Colonic mucosa (tissue), 4 donors: ENCODE results near the gene P2RX6. TPM values are rescaled to one million over a fixed set of nuclear protein-coding genes. Genes with fewer than 3 reads are reported as not detected.

Experiments
- DNase-seq: peaks from one replicate; pipeline ENCODE4 v3.0.0-alpha.2; 2020
- H3K27ac ChIP-seq: fragments of 200-600 bp; one replicate; pipeline ENCODE4 v1.8.0; 2021
- H3K27me3 ChIP-seq: fragments of 200-600 bp; one replicate; pipeline ENCODE4 v1.8.0; 2021
- H3K36me3 ChIP-seq: fragments of 200-600 bp; one replicate; pipeline ENCODE4 v1.8.0; 2021
- H3K4me1 ChIP-seq: fragments of 200-600 bp; one replicate; pipeline ENCODE4 v1.8.0; 2021; ENCODE audit warnings: mild to moderate bottlenecking
- H3K4me3 ChIP-seq: fragments of 200-600 bp; one replicate; pipeline ENCODE4 v1.8.0; 2021
- H3K9ac ChIP-seq, 2 donors: one replicate each; pipeline ENCODE4 v1.7.0; 2013; ENCODE audit warnings: control low read depth in 2 of 2, low read depth in 2 of 2, low read length in 2 of 2
- H3K9me3 ChIP-seq: fragments of 200-600 bp; one replicate; pipeline ENCODE4 v1.8.0; 2021
- intact Hi-C: fragments of 100-400 bp; cut with DNase I; formaldehyde crosslinking; loops from one replicate; pipeline ENCODE4 v1.14.1; 2022
- total RNA-seq, 2 donors: library from RNA; stranded (reverse); fragmentation: NEBNext Ultra II Directional in 1 of 2; extraction: Animal tissue kit (Norgen Biotek cat#: 25700) in 1 of 2; gene quantifications; one replicate each; pipeline ENCODE4 v1.2.1, GENCODE V29; 2021
- TF ChIP-seq, protein P1 (sequence below): fragments of 200-600 bp; IDR thresholded peaks from one replicate; pipeline ENCODE4 v1.8.0; 2022; ENCODE audit warnings: antibody characterized with exemption, mild to moderate bottlenecking
- donor health status: healthy.
- donor health status: DM: no; HTN: no; CAD: no.
- donor health status: DM: no; HTN: no; CAD: no.

The P2RX6 gene
- total RNA-seq, 2 donors from 2014 or later, result 0.27 to 0.62 TPM

DNA sequence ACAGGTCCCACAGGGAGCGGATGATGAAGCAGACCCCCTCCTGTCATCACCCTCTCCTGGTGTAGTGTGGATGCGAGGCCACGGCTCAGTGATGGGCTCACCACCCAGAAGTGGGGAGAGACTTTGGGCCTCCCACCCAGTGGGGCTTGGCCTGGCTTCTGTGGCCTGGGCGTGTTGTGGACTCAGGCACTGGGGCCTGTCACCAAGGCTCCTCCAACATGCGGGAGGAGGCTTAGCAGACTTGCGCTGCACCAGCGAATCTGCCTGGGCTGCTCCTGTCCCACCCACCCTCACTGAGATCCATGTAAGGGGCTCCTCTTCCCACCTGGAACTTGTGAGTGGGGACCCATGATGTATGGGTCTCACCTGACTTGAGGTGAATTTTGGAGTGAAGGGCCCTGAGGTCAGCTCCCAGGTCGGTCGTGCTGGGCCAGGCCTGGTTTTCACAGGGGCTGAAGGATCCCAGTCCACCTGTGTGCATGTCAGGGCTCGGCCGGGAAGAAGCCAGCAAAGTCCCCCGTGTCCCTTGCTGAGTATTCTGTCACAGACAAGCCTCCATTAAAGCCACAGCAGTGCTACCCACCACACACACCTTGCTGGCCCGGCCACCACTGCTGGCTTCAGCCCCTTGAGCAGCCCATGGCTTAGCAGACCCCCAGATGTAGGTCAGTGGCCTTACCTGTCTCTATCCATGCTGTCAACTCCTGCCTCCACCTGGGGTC, 17.3 kb upstream of the P2RX6 start:
- Histone ChIP-seq H3K27me3 (no peaks in the 10 kb centered on the region), H3K9ac (no peak overlapping the region), H3K9me3 (no peaks in the 10 kb centered on the region), H3K27ac (no peak overlapping the region), H3K4me1 (peaks cover 14% of the 10 kb centered on the region), H3K4me3 (no peak overlapping the region), H3K36me3 (peaks cover 12% of the 10 kb centered on the region)
- DNase-seq, result no peak
- intact Hi-C loops, result no loop called here
- TF ChIP-seq, protein P1, sequence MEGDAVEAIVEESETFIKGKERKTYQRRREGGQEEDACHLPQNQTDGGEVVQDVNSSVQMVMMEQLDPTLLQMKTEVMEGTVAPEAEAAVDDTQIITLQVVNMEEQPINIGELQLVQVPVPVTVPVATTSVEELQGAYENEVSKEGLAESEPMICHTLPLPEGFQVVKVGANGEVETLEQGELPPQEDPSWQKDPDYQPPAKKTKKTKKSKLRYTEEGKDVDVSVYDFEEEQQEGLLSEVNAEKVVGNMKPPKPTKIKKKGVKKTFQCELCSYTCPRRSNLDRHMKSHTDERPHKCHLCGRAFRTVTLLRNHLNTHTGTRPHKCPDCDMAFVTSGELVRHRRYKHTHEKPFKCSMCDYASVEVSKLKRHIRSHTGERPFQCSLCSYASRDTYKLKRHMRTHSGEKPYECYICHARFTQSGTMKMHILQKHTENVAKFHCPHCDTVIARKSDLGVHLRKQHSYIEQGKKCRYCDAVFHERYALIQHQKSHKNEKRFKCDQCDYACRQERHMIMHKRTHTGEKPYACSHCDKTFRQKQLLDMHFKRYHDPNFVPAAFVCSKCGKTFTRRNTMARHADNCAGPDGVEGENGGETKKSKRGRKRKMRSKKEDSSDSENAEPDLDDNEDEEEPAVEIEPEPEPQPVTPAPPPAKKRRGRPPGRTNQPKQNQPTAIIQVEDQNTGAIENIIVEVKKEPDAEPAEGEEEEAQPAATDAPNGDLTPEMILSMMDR, result no peak

DNA sequence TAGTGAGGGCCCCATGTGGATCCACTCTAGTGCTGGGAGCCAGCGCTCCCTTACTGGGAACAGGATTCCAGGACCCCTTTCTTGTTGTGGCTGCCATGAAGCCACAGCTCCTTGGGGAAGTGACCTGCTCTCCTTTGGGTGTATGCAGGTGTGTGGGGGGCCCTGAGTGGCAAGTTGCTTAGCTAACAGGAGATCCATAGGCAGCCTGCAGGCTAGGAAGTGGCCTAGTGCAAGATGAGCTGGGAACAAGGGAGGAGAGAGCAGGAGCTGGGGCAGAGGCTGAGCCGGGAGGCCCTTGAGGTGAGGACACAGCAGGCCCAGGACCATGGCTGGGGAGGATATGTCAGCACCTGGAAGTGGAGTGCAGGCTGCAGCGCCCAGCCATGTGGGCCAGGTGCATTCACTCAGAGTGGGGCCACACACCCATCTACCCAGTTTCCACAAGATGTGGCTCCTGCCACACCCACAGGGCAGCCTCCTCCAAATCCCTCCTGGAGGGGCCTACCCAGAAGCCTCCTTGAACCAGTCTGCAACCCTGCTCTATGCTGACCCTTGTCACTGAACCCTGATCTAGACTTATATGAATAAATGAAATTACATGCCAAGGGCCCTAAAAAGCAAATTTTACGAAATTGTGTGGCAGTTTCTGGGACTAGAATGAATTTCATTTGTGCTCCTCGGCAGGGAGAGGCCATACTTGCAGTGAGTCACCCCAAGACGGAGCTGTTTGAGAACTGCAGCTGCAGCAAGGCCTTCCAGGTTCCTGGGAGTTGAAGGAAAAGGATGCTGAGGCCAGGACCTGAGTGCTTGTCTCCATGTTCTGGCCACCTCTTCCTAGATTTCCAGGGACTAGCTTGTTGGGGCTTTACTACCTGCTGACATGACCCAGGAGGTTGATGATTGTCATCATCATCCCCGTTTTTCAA, 16.3 kb upstream of the P2RX6 start:
- Histone ChIP-seq H3K9ac (no peak overlapping the region), H3K27me3 (no peaks in the 10 kb centered on the region), H3K36me3 (peaks cover 12% of the 10 kb centered on the region), H3K4me3 (no peak overlapping the region), H3K4me1 (peaks cover 16% of the 10 kb centered on the region), H3K27ac (no peak overlapping the region), H3K9me3 (no peaks in the 10 kb centered on the region)
- no peak for DNase-seq
- intact Hi-C loops, result no loop called here
- TF ChIP-seq, protein P1, result no peak

DNA sequence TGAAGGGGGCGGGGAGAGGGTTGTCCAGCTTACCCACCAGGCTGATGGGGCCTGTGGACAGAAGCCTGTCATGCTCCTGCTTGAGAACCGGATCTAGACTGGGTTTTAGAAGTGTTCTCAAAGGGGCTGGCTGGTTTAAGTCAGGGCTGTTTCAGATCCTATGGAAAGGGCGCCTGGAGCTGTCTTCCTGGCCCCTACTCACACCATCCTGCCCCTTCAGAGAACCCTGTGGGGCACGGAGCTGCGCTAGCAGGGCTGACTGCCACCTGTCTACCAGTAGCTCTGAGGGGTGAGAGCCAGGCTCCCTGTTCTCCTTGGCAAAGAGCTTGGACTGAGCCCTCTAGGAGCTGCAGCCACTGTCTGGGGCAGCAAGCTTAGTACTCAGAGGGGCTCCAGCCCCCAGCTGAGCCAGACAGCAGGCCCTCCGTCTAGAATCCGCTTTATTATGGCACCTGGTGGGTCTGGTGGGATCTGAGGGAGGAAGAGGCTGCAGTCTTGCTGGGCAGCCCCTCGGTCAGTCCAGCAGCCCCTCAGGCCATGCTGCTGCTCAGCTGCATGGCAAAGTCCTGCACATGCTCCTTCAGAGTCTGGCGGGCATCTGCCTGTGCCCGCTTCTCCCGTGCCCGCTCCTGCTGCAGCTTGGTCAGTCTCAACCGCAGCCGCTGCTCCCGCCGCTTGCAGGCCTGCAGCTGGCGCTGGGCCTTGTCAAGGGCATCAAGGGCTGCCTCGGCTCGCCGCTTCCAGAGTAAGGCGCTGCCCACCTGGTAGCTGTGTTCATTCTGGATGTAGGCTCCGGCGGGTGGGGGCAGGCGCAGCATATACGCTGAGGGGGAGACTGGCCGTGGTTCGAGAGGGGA, 15.4 kb upstream of the P2RX6 start:
- no peak overlapping the region for H3K27ac ChIP-seq
- no peak for DNase-seq
- peaks cover 20% of the 10 kb centered on the region for H3K4me1 ChIP-seq
- TF ChIP-seq, protein P1, result no peak
- peaks cover 12% of the 10 kb centered on the region for H3K36me3 ChIP-seq
- no peak overlapping the region for H3K9ac ChIP-seq
- H3K9me3 ChIP-seq, result no peaks in the 10 kb centered on the region
- intact Hi-C loops, result no loop called here
- no peaks in the 10 kb centered on the region for H3K27me3 ChIP-seq
- no peak overlapping the region for H3K4me3 ChIP-seq

DNA sequence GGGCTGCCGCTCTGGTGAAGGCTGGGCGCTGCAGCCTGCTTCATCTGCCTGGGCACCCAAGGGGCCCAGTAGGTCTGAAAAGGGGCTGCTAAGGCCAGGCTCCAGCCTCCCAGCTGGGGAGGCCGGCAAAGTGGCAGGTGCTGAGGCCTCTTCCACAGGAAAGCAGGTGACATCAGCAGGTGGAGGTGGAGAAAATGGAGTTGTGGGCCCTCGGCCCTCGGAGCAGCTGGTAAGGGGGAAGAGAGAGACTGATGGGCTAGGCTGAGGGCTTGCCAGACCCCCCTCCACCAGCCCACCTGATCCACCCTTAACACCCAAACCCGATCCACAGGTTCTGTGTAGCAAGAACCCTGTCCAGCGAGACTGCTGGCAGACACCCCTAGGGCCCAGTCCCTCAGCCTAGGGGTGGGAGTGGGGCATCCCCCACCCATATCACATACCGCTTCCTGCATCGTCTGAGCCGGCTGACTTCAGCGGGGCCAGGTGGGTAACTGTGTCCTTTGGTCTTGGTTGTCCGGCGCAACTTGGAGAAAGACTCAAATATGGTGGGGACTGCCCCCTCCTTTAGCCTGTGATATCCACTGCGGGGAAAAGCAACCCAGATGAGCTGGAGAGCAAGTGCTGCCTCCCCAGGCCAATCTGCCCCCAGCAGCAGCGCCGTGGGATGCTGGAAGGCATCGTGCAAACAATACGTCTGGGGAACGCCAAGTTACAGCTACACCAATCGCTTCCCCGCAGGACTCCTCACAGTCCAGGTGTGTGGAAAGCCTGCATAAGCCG, 14.6 kb upstream of the P2RX6 start:
- Histone ChIP-seq H3K9me3 (no peaks in the 10 kb centered on the region), H3K4me1 (peaks cover 20% of the 10 kb centered on the region), H3K27ac (no peak overlapping the region), H3K9ac (peak overlapping the region; percentile 76 to 93), H3K27me3 (no peaks in the 10 kb centered on the region), H3K36me3 (peaks cover 12% of the 10 kb centered on the region), H3K4me3 (peak overlapping the region; percentile 68)
- TF ChIP-seq, protein P1, result no peak
- no peak for DNase-seq
- intact Hi-C loops, result no loop called here
